SU-DHL-6 (cell line): ENCODE data around the gene PRKAR2A.
"Not testable (repeated sequence)": the region's sequence is repeated elsewhere in the genome, so short reads cannot be mapped to it uniquely, and the experiment has no call there.

Source experiments
- H2AFZ ChIP-seq: fragments of 200-600 bp; sonication (generic); 2 replicates; pipeline ENCODE4 v1.6.1; 2014; ENCODE audit warnings: low read depth, mild to moderate bottlenecking, moderate library complexity, mixed read lengths, antibody characterized with exemption, low read length; ENCODE audit not compliant: severe bottlenecking
- H3F3A ChIP-seq: fragments of 200-600 bp; shearing (Covaris generic); 2 replicates; pipeline ENCODE4 v1.6.0; 2016; ENCODE audit warnings: antibody characterized with exemption, mild to moderate bottlenecking; ENCODE audit not compliant: insufficient read depth
- H3K27ac ChIP-seq: fragments of 200-600 bp; sonication (generic); 2 replicates; pipeline ENCODE4 v1.5.1; 2016; ENCODE audit warnings: low read depth, mild to moderate bottlenecking, low read length, moderate library complexity, mixed read lengths
- H3K27me3 ChIP-seq: fragments of 200-600 bp; sonication (generic), shearing (Covaris generic); 2 replicates; pipeline ENCODE4 v1.6.0; 2014; ENCODE audit warnings: mild to moderate bottlenecking, low read length
- H3K36me3 ChIP-seq: fragments of 200-600 bp; sonication (generic); 2 replicates; pipeline ENCODE4 v1.6.1; 2014; ENCODE audit warnings: mild to moderate bottlenecking, low read length, mixed read lengths
- H3K4me2 ChIP-seq: fragments of 300-600, 200-600 bp; shearing (Covaris generic), sonication (generic); 2 replicates; pipeline ENCODE4 v1.6.0; 2014; ENCODE audit warnings: low read length, low read depth, mild to moderate bottlenecking; ENCODE audit not compliant: poor library complexity, severe bottlenecking
- H3K4me3 ChIP-seq: fragments of 200-600 bp; sonication (generic); 2 replicates; pipeline ENCODE4 v1.5.1; 2014; ENCODE audit warnings: antibody characterized with exemption, low read length, mild to moderate bottlenecking, mixed read lengths; ENCODE audit not compliant: insufficient read depth, poor library complexity, severe bottlenecking
- H3K79me2 ChIP-seq: fragments of 200-600 bp; sonication (generic); 2 replicates; pipeline ENCODE4 v1.6.1; 2014; ENCODE audit warnings: mild to moderate bottlenecking, low read length, moderate library complexity; ENCODE audit not compliant: insufficient read depth
- H3K9ac ChIP-seq: fragments of 200-600 bp; sonication (generic); 2 replicates; pipeline ENCODE4 v1.7.0; 2014; ENCODE audit warnings: mild to moderate bottlenecking, low read length
- H3K9me2 ChIP-seq: fragments of 200-600 bp; sonication (generic); replicated peaks from 2 replicates; pipeline ENCODE4 v1.6.1; 2014; ENCODE audit warnings: low read length; ENCODE audit not compliant: insufficient read depth
- H3K9me3 ChIP-seq: fragments of 200-600 bp; sonication (generic); 2 replicates; pipeline ENCODE4 v1.6.1; 2014; ENCODE audit warnings: low read length, mixed read lengths; ENCODE audit not compliant: insufficient read depth
- H4K20me1 ChIP-seq: fragments of 200-600 bp; sonication (generic); 2 replicates; pipeline ENCODE4 v1.6.1; 2014; ENCODE audit warnings: low read depth, mild to moderate bottlenecking, antibody characterized with exemption, low read length, moderate library complexity, mixed read lengths
- EZH2phosphoT487 ChIP-seq: fragments of 200-600 bp; sonication (generic), shearing (Covaris generic); conservative IDR thresholded peaks from 2 replicates; pipeline ENCODE4 v1.6.1; 2018; ENCODE audit warnings: mild to moderate bottlenecking, antibody characterized with exemption, low read length, moderate library complexity, mixed read lengths
- TF ChIP-seq, protein P1 (sequence below): fragments of 200-600 bp; sonication (generic); IDR thresholded peaks from one replicate; pipeline ENCODE4 v1.5.1; 2017; ENCODE audit warnings: antibody characterized with exemption, mild to moderate bottlenecking, low read length, moderate library complexity; ENCODE audit not compliant: insufficient read depth, poor library complexity, severe bottlenecking

The PRKAR2A gene

DNA sequence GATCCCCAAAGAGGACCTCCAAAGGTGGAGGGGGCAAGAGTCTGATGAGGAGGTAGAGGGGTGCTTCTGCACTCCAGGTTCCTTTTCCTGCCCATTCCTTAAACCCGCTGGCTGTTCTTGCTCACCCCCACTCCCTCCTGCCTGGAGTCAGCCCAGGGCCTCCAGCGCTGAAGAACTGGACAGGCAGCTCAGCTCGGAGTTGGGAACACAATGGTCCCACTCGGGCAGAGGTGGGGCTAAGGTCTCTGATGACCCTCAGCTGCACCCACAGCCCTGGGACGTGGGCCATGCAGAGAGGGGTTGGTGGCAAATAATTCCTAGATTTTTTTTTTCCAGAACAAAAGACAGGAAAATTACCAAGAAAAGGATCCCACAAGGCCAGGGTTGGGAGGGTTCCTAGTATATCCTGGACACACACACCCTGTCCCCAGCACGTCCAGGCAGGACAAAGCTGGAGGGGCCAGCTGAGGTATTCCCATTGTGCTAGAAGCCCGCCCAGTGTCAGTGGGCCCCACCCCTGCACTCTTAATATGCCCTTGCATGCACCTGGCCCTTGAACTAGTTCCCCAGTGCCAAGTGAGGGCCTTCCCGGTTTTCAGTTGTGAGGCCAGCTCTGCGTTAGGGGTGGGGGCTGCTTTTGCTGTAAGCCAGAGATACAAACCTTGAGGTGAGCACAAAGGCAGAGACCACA lies 108.6 kb downstream of the PRKAR2A start:
- Histone ChIP-seq H4K20me1 (no peaks in the 10 kb centered on the region), H3K9ac (no peak overlapping the region), H3K4me2 (no peak overlapping the region), H3K27ac (no peak overlapping the region), H3K79me2 (no peaks in the 10 kb centered on the region), H3F3A (no peaks in the 10 kb centered on the region), H2AFZ (no peak overlapping the region), H3K36me3 (no peaks in the 10 kb centered on the region), H3K4me3 (no peak overlapping the region), H3K9me3 (no peaks in the 10 kb centered on the region), H3K27me3 (no peaks in the 10 kb centered on the region), H3K9me2 (no peaks in the 10 kb centered on the region)
- TF ChIP-seq, protein P1, sequence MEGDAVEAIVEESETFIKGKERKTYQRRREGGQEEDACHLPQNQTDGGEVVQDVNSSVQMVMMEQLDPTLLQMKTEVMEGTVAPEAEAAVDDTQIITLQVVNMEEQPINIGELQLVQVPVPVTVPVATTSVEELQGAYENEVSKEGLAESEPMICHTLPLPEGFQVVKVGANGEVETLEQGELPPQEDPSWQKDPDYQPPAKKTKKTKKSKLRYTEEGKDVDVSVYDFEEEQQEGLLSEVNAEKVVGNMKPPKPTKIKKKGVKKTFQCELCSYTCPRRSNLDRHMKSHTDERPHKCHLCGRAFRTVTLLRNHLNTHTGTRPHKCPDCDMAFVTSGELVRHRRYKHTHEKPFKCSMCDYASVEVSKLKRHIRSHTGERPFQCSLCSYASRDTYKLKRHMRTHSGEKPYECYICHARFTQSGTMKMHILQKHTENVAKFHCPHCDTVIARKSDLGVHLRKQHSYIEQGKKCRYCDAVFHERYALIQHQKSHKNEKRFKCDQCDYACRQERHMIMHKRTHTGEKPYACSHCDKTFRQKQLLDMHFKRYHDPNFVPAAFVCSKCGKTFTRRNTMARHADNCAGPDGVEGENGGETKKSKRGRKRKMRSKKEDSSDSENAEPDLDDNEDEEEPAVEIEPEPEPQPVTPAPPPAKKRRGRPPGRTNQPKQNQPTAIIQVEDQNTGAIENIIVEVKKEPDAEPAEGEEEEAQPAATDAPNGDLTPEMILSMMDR: no peak
- no peak for TF ChIP-seq EZH2phosphoT487

DNA sequence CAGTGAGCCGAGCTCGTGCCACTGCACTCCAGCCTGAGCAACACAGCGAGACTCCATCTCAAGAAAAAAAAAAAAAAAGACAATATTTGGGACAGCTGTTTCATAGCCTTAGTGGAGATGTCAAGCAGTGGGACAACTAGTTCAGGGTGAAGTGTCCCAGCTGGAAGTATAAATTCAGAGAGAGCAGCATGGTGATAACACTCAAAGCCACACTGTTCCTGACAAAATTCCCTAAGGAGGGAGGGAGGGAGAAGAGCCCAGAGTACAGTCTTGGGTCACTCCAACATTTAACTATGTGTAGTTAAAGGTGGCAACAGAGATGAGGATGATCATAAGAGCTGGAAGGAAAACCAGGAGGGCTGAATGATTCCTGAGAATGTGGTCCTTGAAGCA lies 109.5 kb downstream of the PRKAR2A start:
- Histone ChIP-seq H3K36me3 (no peaks in the 10 kb centered on the region), H3F3A (no peaks in the 10 kb centered on the region), H3K27me3 (no peaks in the 10 kb centered on the region), H3K9ac (no peak overlapping the region), H2AFZ (no peak overlapping the region), H3K9me2 (no peaks in the 10 kb centered on the region), H3K27ac (no peak overlapping the region), H3K9me3 (no peaks in the 10 kb centered on the region), H3K79me2 (no peaks in the 10 kb centered on the region), H4K20me1 (no peaks in the 10 kb centered on the region), H3K4me3 (no peak overlapping the region), H3K4me2 (no peak overlapping the region)
- TF ChIP-seq, protein P1: no peak
- TF ChIP-seq EZH2phosphoT487: no peak

DNA sequence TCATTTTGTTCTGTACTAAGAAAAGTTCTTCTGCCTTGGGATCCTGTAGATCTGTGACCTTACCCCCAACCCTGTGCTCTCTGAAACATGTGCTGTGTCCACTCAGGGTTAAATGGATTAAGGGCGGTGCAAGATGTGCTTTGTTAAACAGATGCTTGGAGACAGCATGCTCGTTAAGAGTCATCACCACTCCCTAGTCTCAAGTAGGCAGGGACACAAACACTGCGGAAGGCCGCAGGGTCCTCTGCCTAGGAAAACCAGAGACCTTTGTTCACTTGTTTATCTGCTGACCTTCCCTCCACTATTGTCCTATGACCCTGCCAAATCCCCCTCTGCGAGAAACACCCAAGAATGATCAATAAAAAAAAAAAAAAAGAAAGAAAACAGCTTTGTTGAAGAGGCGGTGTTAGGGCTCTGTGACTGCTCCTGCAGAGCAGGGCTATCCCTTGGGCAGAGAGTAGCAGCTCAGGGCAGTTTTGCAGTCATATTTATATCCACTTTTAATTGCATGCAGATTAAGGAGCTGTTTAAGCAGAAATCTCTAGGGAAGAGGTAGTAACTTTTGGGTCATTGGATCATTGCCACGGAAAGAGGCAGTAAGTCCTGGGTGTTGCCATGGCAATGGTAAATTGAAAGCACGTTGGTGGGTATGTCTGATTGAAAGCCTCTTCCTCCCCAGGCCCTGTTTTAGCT lies 112.5 kb downstream of the PRKAR2A start:
- not testable (repeated sequence) for H3K9ac ChIP-seq, H3K9me2 ChIP-seq, H3K4me2 ChIP-seq, H3K79me2 ChIP-seq, H3K36me3 ChIP-seq, H3K27ac ChIP-seq, H3K27me3 ChIP-seq, H3K4me3 ChIP-seq, H4K20me1 ChIP-seq, H3K9me3 ChIP-seq, H3F3A ChIP-seq, H2AFZ ChIP-seq

DNA sequence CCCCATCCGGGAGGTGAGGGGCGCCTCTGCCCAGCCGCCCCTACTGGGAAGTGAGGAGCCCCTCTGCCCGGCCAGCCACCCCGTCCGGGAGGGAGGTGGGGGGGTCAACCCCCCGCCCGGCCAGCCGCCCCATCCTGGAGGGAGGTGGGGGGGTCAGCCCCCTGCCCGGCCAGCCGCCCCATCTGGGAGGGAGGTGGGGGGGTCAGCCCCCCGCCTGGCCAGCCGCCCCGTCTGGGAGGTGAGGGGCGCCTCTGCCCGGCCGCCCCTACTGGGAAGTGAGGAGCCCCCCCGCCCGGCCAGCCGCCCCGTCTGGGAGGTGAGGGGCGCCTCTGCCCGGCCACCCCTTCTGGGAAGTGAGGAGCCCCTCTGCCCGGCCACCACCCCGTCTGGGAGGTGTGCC lies 113.1 kb downstream of the PRKAR2A start:
- H3K9me3 ChIP-seq, H3K79me2 ChIP-seq, H4K20me1 ChIP-seq, H3K9me2 ChIP-seq, H3K27me3 ChIP-seq, H2AFZ ChIP-seq, H3K4me3 ChIP-seq, H3K9ac ChIP-seq, H3K4me2 ChIP-seq, H3K27ac ChIP-seq, H3K36me3 ChIP-seq, H3F3A ChIP-seq: not testable (repeated sequence)

DNA sequence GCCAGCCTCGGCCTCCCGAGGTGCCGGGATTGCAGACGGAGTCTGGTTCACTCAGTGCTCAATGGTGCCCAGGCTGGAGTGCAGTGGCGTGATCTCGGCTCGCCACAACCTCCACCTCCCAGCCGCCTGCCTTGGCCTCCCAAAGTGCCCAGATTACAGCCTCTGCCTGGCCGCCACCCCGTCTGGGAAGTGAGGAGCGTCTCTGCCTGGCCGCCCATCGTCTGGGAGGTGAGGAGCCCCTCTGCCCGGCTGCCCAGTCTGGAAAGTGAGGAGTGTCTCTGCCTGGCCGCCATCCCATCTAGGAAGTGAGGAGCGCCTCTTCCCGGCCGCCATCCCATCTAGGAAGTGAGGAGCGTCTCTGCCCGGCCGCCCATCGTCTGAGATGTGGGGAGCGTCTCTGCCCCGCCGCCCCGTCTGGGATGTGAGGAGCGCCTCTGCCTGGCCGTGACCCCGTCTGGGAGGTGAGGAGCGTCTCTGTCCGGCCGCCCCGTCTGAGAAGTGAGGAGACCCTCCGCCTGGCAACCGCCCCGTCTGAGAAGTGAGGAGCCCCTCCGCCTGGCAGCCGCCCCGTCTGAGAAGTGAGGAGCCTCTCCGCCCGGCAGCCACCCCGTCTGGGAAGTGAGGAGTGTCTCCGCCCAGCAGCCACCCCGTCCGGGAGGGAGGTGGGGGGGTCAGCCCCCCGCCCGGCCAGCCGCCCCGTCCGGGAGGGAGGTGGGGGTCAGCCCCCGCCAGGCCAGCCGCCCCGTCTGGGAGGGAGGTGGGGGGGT lies 113.7 kb downstream of the PRKAR2A start:
- not testable (repeated sequence) for H3K4me3 ChIP-seq, H3K27ac ChIP-seq, H3K4me2 ChIP-seq, H3F3A ChIP-seq, H3K79me2 ChIP-seq, H3K36me3 ChIP-seq, H4K20me1 ChIP-seq, H3K9me3 ChIP-seq, H3K9me2 ChIP-seq, H2AFZ ChIP-seq, H3K27me3 ChIP-seq, H3K9ac ChIP-seq
